GM19452 (cell line): ENCODE data around the gene SOX15.
"Not testable (repeated sequence)": the region's sequence is repeated elsewhere in the genome, so short reads cannot be mapped to it uniquely, and the experiment has no call there.

Experiments used
- ATAC-seq: cut with Tn5 transposase; IDR thresholded peaks from one replicate; pipeline ENCODE4 v1.9.1; 2021; ENCODE audit not compliant: unreplicated experiment

The SOX15 gene

DNA sequence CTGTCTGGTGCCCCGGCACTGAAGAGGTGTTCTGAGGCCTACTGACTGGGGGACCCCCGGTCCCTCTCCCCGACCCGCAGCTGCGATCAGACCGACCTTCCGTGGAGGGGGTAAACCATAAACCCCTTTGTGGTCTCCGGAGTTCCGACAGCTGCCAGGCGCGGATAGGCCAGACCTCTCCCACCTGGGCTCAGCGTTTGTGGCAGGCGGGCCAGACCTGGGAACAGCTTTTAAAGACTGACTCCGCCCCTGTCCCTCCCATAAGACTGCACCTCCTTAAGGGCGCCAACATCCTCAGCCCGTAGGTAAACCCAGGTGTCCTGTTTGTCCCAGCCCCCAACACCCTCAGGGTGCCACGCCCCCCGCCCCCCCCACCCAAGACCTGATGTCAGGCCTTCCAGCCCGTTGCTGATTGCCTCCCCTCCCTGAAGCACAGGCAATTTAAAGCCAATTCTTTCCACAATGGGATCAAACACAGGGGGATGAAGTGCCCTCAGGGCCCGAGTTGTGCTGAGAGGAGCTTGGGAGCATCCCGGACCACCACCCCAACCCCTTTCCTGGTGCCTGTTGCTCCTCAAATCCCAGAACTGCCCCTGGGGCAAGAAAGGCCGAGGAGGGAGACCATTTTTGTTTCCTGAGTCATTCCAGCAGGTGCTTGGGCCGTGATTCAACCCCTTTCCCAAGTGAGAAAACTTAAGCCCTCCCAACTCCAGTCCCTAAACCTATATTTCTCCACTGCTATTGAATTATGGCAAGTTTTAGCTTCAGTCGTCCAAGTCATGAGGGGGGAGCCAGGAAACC is at the start of gene SOX15:
Gene SOX15, minus strand, starts transcription at position 204 of the 801 bp plus-strand sequence. CDS start 418 bp downstream, outside the sequence.
- no peak for ATAC-seq

DNA sequence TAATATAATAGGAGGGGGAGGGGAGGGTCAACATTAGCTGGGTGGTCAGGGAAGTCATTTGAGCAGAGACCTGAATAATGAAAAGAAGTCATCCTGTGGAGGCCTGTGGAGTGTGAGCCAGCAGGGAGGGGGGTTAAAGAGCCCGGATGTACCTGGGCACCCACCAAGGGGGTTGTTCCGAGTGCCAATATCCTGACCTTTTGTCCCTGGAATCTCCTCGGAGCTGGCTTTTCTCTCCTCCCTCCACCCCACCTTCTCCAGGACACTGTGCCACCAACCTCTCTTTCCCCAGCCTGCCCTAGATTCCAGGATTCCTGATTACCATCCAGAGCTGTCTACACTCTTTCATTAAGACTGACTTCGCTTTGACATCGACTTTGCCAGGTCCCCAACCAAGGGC is 46.3 kb upstream of the SOX15 start:
- no peak for ATAC-seq

DNA sequence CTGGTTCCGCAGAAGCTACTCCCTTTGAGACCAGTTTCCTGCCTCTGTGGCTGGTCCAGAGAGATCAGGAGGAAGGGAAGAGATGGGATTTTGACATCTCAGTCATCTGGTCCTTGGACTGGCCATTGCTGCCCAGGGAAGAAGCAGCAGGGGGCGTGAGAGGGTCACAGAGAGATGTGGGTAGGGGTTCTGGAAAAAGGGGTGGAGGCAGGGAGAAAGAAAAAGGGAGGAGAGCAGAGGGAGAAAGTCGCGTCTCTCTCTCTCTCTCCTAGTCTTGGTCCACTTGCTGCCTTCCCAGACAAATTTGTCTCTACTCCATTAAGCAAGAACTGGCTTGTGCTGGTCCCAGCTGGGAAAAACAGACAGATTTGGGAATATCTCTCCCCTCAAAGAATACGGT is 44.5 kb upstream of the SOX15 start:
- no peak for ATAC-seq

GRCh38 chr17:7633093-7633492 is 43.2 kb upstream of the SOX15 start:
- no peak for ATAC-seq

GRCh38 chr17:7632492-7632894 is 42.6 kb upstream of the SOX15 start:
- no peak for ATAC-seq

- no peak for ATAC-seq
These were observed 41.8 kb upstream of the SOX15 start for GRCh38 chr17:7631398-7632380.

DNA sequence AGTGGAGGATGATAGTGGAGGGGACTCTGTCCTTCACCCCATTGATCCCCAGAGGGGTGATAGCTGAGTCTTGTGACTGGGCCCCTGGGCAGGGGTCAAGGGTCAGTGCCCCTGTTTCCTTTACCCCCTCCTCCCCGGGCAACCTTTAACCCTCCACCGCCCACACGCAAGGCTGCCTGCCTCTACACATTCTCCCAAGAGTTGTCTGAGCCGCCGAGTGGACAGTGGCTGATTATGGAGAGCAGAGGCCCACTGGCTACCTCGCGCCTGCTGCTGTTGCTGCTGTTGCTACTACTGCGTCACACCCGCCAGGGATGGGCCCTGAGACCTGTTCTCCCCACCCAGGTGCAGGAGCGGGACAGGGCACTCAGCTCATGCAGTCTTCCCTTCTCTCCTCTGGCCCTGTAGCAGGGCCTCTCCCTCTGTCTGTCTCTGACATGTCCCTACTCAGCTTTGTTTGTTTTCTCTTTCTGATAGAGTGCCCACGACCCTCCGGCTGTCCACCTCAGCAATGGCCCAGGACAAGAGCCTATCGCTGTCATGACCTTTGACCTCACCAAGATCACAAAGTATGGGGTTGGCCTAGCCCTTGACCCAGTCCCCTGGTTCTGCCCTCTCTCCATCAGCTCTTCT is 40.2 kb upstream of the SOX15 start, which contains the start of gene SHBG:
Gene SHBG, plus strand, starts transcription at position 197 of the 633 bp plus-strand sequence. Its CDS starts 38 bp downstream, at position 235.
- ATAC-seq, result no peak

- peak; percentile 90 for ATAC-seq
These were observed 37.6 kb upstream of the SOX15 start, which contains the start of gene SAT2 for GRCh38 chr17:7627250-7628121. SAT2 (minus strand) TSS chr17:7627821; CDS start chr17:7627635, 186 bp downstream.

DNA sequence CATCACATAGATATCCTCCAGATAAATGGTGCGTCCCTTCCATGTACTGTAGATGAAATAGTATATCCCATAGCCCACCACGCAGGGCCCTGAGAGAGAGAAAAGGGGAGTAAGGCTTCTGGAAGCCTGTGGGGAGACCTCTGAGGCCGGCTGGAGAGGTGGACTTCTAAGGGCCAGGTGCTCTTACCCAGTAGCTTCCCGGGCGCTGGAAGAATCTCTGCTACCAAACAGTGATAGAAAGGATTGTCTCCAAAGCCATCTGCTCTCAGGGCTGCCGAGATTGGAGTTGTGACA is 37.0 kb upstream of the SOX15 start:
- ATAC-seq, result no peak

DNA sequence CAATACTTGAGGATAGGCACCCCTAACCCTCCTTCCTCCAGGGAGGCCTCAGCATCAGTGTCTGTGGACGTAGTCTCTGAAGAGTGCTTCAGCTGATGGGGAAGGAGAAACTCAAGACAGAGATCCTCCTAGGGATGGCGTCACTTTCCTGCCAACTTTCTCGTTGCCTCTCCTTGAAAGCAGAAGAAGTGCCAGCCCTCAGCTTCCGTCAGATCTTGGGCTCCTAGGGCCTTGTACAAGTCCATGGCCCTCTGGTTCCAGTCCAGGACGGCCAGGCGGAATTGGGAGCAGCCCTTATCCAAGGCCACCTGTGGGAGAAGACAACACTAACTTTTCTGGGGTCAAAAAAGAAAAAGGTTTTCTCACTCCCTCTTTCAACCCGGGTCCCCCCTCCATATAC is 36.4 kb upstream of the SOX15 start:
- no peak for ATAC-seq

DNA sequence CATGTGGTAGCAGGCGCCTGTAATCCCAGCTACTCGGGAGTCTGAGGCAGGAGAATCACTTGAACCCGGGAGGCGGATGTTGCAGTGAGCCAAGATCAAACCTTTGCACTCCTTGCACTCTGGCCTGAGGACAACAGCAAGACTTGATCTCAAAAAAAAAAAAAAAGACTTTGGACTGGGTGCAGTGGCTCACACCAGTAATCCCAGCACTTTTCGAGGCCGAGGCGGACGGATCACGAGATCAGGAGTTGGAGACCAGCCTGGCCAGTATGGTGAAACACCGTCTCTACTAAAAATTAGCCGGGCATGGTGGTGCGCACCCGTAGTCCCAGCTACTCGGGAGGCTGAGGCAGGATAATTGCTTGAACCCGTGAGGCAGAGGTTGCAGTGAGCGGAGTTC is 35.9 kb upstream of the SOX15 start:
- ATAC-seq, result not testable (repeated sequence)

DNA sequence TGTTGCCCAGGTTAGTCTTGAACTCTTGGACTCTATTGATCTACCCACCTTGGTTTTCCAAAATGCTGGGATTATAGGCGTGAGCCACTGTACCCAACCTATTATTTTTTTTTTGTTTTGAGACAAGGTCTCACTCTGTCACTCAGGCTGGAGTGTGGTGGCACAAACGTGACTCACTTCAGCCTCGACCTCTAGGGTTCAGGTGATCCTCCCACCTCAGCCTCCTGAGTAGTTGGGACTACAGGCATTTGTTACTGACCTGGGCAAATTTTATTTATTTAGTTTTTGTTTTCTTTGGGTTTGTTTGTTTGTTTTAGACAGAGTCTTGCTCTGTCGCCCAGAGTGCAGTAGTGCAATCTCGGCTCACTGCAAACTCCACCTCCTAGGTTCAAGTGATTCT is 33.8 kb upstream of the SOX15 start:
- ATAC-seq, result no peak

- no peak for ATAC-seq
These were observed 30.9 kb upstream of the SOX15 start for GRCh38 chr17:7620835-7621234.

GRCh38 chr17:7618608-7619007 is 28.7 kb upstream of the SOX15 start:
- no peak for ATAC-seq

GRCh38 chr17:7615265-7615747 is 25.4 kb upstream of the SOX15 start:
- no peak for ATAC-seq

GRCh38 chr17:7614425-7615264 is 24.8 kb upstream of the SOX15 start, which contains the start of gene FXR2:
FXR2 (minus strand) TSS chr17:7614897; CDS start chr17:7614532, 365 bp downstream.
- peak; percentile 80 for ATAC-seq

- no peak for ATAC-seq
These were observed 24.0 kb upstream of the SOX15 start for GRCh38 chr17:7613769-7614424.

DNA sequence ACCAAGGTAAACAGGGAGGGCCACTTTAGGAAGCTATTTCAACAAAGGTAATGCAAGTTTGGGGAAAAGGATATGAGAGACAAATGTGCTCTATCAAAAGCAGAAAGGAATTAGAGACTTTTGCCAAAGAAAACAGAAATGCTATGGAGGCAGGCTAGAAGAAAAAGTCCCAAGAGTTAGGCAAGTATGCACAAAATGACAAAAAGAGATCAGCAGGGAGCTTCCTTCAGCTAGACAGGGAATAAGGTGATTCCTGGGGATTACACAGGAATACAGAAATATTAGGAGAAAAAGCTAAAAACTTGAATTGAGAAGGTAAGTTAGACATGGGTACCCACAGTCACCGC is 22.4 kb upstream of the SOX15 start:
- ATAC-seq, result no peak
